Medulla oblongata (tissue), 1 donor: ENCODE results near the gene PLA2G4D.
A peak's percentile ranks its signal among the peaks of the same experiment; 100 is the strongest.

Source experiments
- DNase-seq: peaks from one replicate; pipeline ENCODE4 v3.0.0-alpha.2; 2015; ENCODE audit errors: extremely low spot score

Gene PLA2G4D

GRCh38 chr15:42128476-42128875 is 34.1 kb upstream of the PLA2G4D start:
- DNase-seq = no peak

GRCh38 chr15:42123546-42123945 is 29.2 kb upstream of the PLA2G4D start:
- no peak for DNase-seq

- no peak for DNase-seq
Observed at GRCh38 chr15:42121682-42122081, 27.3 kb upstream of the PLA2G4D start.

- no peak for DNase-seq
Observed at GRCh38 chr15:42121021-42121420, 26.7 kb upstream of the PLA2G4D start.

GRCh38 chr15:42120285-42120684 is 25.9 kb upstream of the PLA2G4D start:
- no peak for DNase-seq

GRCh38 chr15:42119446-42119760 is 25.0 kb upstream of the PLA2G4D start:
- no peak for DNase-seq

GRCh38 chr15:42118650-42119445 is 24.5 kb upstream of the PLA2G4D start:
- DNase-seq = no peak

GRCh38 chr15:42111924-42112323 is 17.6 kb upstream of the PLA2G4D start:
- DNase-seq = peak; percentile 51

GRCh38 chr15:42110367-42110766 is 16.0 kb upstream of the PLA2G4D start:
- no peak for DNase-seq

GRCh38 chr15:42108806-42109205 is 14.4 kb upstream of the PLA2G4D start:
- DNase-seq = no peak

- DNase-seq = no peak
Observed at GRCh38 chr15:42108189-42108588, 13.8 kb upstream of the PLA2G4D start.

- DNase-seq = peak; percentile 24
Observed at GRCh38 chr15:42107473-42107872, 13.1 kb upstream of the PLA2G4D start.

- peak; percentile 5 for DNase-seq
Observed at GRCh38 chr15:42106288-42106687, 11.9 kb upstream of the PLA2G4D start.

GRCh38 chr15:42104095-42104891 is 9.9 kb upstream of the PLA2G4D start:
- DNase-seq = no peak

GRCh38 chr15:42102646-42103235 is 8.4 kb upstream of the PLA2G4D start:
- no peak for DNase-seq

GRCh38 chr15:42101861-42102260 is 7.5 kb upstream of the PLA2G4D start:
- no peak for DNase-seq

GRCh38 chr15:42100021-42100800 is 5.8 kb upstream of the PLA2G4D start:
- DNase-seq = no peak

- no peak for DNase-seq
Observed at GRCh38 chr15:42097018-42097417, 2.7 kb upstream of the PLA2G4D start.

- no peak for DNase-seq
Observed at GRCh38 chr15:42093966-42094365, 396 bp downstream of the PLA2G4D start.

GRCh38 chr15:42092398-42093318 is 1.7 kb downstream of the PLA2G4D start:
- peak; percentile 65 for DNase-seq
